GM18507 (cell line): ENCODE results near the gene CHRNG.

Experiments used
- DNase-seq: peaks from one replicate; pipeline ENCODE4 v3.0.0; 2011; ENCODE audit warnings: low read depth; ENCODE audit not compliant: insufficient read length; ENCODE audit errors: extremely low spot score
- FAIRE-seq: peaks from 2 replicates; lab custom pipeline; 2011; peaks lifted over from hg19 to GRCh38; lab: Jason Lieb, UNC

Gene CHRNG

GRCh38 chr2:232504438-232504837 lies 35.1 kb upstream of the CHRNG start:
- no peak for FAIRE-seq
- no peak for DNase-seq

GRCh38 chr2:232505856-232506255 lies 33.6 kb upstream of the CHRNG start:
- no peak for FAIRE-seq
- no peak for DNase-seq

GRCh38 chr2:232506709-232507108 lies 32.8 kb upstream of the CHRNG start:
- FAIRE-seq (no peak), DNase-seq (no peak)

GRCh38 chr2:232508251-232508650 lies 31.2 kb upstream of the CHRNG start:
- FAIRE-seq = no peak

GRCh38 chr2:232511336-232511890 lies 28.1 kb upstream of the CHRNG start:
- DNase-seq = no peak
- no peak for FAIRE-seq

More at GRCh38 chr2:232508251-232508650, 31.2 kb upstream of the CHRNG start:
- DNase-seq = no peak

GRCh38 chr2:232512602-232513001 lies 26.9 kb upstream of the CHRNG start:
- FAIRE-seq = no peak
- DNase-seq = no peak

- DNase-seq = no peak
- FAIRE-seq = no peak
These were observed 26.1 kb upstream of the CHRNG start for GRCh38 chr2:232513353-232513752.

- no peak for FAIRE-seq
- no peak for DNase-seq
These were observed 23.9 kb upstream of the CHRNG start for GRCh38 chr2:232515639-232516038.

- DNase-seq = no peak
- no peak for FAIRE-seq
These were observed 22.9 kb upstream of the CHRNG start for GRCh38 chr2:232516551-232516950.

- FAIRE-seq (no peak), DNase-seq (no peak)
These were observed 20.6 kb upstream of the CHRNG start for GRCh38 chr2:232518844-232519243.

- FAIRE-seq = no peak
- DNase-seq = no peak
These were observed 19.7 kb upstream of the CHRNG start, which contains the start of gene PRSS56 for GRCh38 chr2:232519581-232520438. TSS of gene PRSS56 (plus strand) at chr2:232520388. CDS start at chr2:232520599, 211 bp downstream.

- no peak for DNase-seq
- no peak for FAIRE-seq
These were observed 19.0 kb upstream of the CHRNG start for GRCh38 chr2:232520489-232520888.

GRCh38 chr2:232521098-232521497 lies 18.4 kb upstream of the CHRNG start:
- FAIRE-seq (no peak), DNase-seq (no peak)

GRCh38 chr2:232521959-232522622 lies 17.4 kb upstream of the CHRNG start:
- FAIRE-seq (no peak), DNase-seq (peak; percentile 67)

- FAIRE-seq = no peak
- DNase-seq = no peak
These were observed 16.7 kb upstream of the CHRNG start for GRCh38 chr2:232522623-232523401.

- FAIRE-seq (no peak), DNase-seq (no peak)
These were observed 16.1 kb upstream of the CHRNG start for GRCh38 chr2:232523402-232523681.

GRCh38 chr2:232523682-232524597 lies 15.6 kb upstream of the CHRNG start:
- DNase-seq (no peak), FAIRE-seq (no peak)

GRCh38 chr2:232524771-232525170 lies 14.7 kb upstream of the CHRNG start:
- DNase-seq (no peak), FAIRE-seq (no peak)

GRCh38 chr2:232525199-232525598 lies 14.3 kb upstream of the CHRNG start:
- no peak for FAIRE-seq
- no peak for DNase-seq
